ENCODE data around the gene ABCC10.

The ABCC10 gene

GRCh38 chr6:43468748-43469681, 41.7 kb downstream of the ABCC10 start:
- POLR2A ChIA-PET (ENCODE audit: low non-redundant PET) = no interaction called here
- CTCF ChIA-PET = interaction anchor here (0.7 kb wide), 1 partner anchor 11 kb away, joined by 4 read pairs; no protein-coding TSS in a partner anchor
- H3K27ac ChIP-seq = peak overlapping the region; percentile 29; the same call in 1 of the 2 replicates
- no peak for TF ChIP-seq CTCF (conservative IDR thresholded peaks at IDR 0.05; ENCODE audit: low read depth)
- no peak for DNase-seq (ENCODE audit: low spot score)

GRCh38 chr6:43469947-43470346, 42.6 kb downstream of the ABCC10 start:
- ChIA-PET CTCF (interaction anchor here (0.6 to 0.7 kb wide), 2 partner anchors 10 to 13 kb away, joined by 4 read pairs; no protein-coding TSS in a partner anchor), POLR2A (ENCODE audit: low non-redundant PET) (no interaction called here)
- no peak for DNase-seq (ENCODE audit: low spot score)
- TF ChIP-seq CTCF (conservative IDR thresholded peaks at IDR 0.05; ENCODE audit: low read depth) = no peak
- no peak overlapping the region for H3K27ac ChIP-seq

DNA sequence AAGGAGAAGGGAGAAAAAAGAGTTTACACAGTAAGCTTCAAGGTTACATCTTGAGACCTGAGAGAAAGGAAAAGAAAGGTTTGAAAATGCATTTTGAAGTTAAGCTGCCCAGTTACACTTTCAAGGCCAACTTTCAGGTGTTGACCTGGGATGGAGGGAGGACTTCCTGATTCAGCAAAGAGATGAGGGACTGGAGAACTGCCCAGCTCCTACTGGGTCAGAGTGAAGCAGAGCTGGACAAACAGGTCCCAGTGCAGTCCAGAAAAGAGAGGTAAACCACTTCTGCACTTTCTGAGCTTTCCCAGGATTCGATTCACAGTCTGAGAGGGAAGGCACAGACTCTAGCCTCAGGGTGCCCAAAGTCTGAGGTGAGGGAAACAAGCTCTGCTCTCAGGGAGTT, 44.1 kb downstream of the ABCC10 start:
- ChIA-PET CTCF (interaction anchor here (0.6 to 1.1 kb wide), 3 partner anchors 14 to 25 kb away, joined by 3 to 4 read pairs (median 4); no protein-coding TSS in a partner anchor), POLR2A (ENCODE audit: low non-redundant PET) (no interaction called here)
- no peak for DNase-seq (ENCODE audit: low spot score)
- no peak overlapping the region for H3K27ac ChIP-seq
- TF ChIP-seq CTCF (conservative IDR thresholded peaks at IDR 0.05; ENCODE audit: low read depth) = no peak

GRCh38 chr6:43472515-43472914, 45.2 kb downstream of the ABCC10 start:
- POLR2A ChIA-PET (ENCODE audit: low non-redundant PET) = no interaction called here
- CTCF ChIA-PET = no interaction called here
- no peak for DNase-seq (ENCODE audit: low spot score)
- TF ChIP-seq CTCF (conservative IDR thresholded peaks at IDR 0.05; ENCODE audit: low read depth) = no peak
- no peak overlapping the region for H3K27ac ChIP-seq

GRCh38 chr6:43475516-43475915, 48.2 kb downstream of the ABCC10 start:
- CTCF ChIA-PET = no interaction called here
- H3K27ac ChIP-seq = no peak overlapping the region
- no peak for DNase-seq (ENCODE audit: low spot score)
- POLR2A ChIA-PET (ENCODE audit: low non-redundant PET) = no interaction called here
- no peak for TF ChIP-seq CTCF (conservative IDR thresholded peaks at IDR 0.05; ENCODE audit: low read depth)

DNA sequence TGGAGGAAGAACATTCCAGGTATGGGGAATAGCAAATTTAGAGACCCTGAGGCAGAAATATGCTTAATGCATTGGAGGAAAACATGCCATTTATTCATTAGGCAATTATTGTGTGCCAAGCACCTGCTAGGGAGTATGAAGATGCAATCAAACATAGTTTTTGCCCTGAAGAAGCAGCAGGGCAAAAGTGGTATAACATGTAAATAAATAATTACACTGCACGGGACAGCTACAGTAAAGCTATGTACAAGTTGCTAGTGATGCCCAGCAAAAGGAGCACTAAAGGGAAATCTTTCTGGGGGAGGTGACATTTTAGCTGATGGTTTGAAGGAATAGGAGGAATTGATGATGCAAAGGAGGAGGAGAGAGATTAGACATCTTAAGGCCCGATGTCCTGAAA, 49.4 kb downstream of the ABCC10 start:
- no peak overlapping the region for H3K27ac ChIP-seq

More for the DNA sequence above, 49.4 kb downstream of the ABCC10 start:
- ChIA-PET CTCF (no interaction called here), POLR2A (ENCODE audit: low non-redundant PET) (interaction anchor here (0.6 to 1.0 kb wide), 3 partner anchors 12 to 194 kb away, joined by 4 to 8 read pairs (median 6); no protein-coding TSS in a partner anchor)
- no peak for TF ChIP-seq CTCF (conservative IDR thresholded peaks at IDR 0.05; ENCODE audit: low read depth)
- no peak for DNase-seq (ENCODE audit: low spot score)
